ENCODE measurements around the gene SENP1.

- TF ChIP-seq CTCF (IDR thresholded peaks at IDR 0.05) (no peak), POLR2AphosphoS5 (IDR thresholded peaks at IDR 0.05) (no peak)
These were observed 3.5 kb upstream of the SENP1 start for GRCh38 chr12:48109424-48109823.

Measured in prostate gland (tissue), 2 donors.